ENCODE measurements around the gene PTPRM. TPM values are rescaled to one million over a fixed set of nuclear protein-coding genes. Genes with fewer than 3 reads are reported as not detected.

PTPRM gene
- total RNA-seq, 4 donors from 2014 or later = 81.5 to 98.9 (median 86.8) TPM

- no peak overlapping the region for H3K4me3 ChIP-seq
- peaks cover 0 to 23% of the 10 kb centered on the region in 2 donors for H3K36me3 ChIP-seq
- H3K27me3 ChIP-seq = no peaks in the 10 kb centered on the region
- ATAC-seq = no peak
- no peak overlapping the region for H3K27ac ChIP-seq
- no peaks in the 10 kb centered on the region for H3K4me1 ChIP-seq
- TF ChIP-seq POLR2A (IDR thresholded peaks at IDR 0.05) (no peak), POLR2AphosphoS5 (IDR thresholded peaks at IDR 0.05) (no peak), CTCF (IDR thresholded peaks at IDR 0.05) (no peak), EP300 (IDR thresholded peaks at IDR 0.05) (no peak)
- WGBS, 2 donors (ENCODE audit: low coverage in 1 of 2) = 90 to 100% methylated on average over 3 of the region's 3 CpGs
- H3K9me3 ChIP-seq = no peaks in the 10 kb centered on the region
These were observed 784.0 kb downstream of the PTPRM start for GRCh38 chr18:8351161-8351560.

GRCh38 chr18:8354304-8354703 lies 787.2 kb downstream of the PTPRM start:
- H3K9me3 ChIP-seq = no peaks in the 10 kb centered on the region
- H3K4me1 ChIP-seq = no peaks in the 10 kb centered on the region
- peaks cover 0 to 5% of the 10 kb centered on the region in 2 donors for H3K36me3 ChIP-seq
- no peak overlapping the region for H3K27ac ChIP-seq
- TF ChIP-seq POLR2AphosphoS5 (IDR thresholded peaks at IDR 0.05) (no peak), EP300 (IDR thresholded peaks at IDR 0.05) (no peak), POLR2A (IDR thresholded peaks at IDR 0.05) (no peak), CTCF (IDR thresholded peaks at IDR 0.05) (no peak)
- ATAC-seq = no peak
- H3K27me3 ChIP-seq = no peaks in the 10 kb centered on the region
- 62 to 81% methylated on average over 4 to 5 of the region's 5 CpGs for WGBS, 2 donors (ENCODE audit: low coverage in 1 of 2)
- no peak overlapping the region for H3K4me3 ChIP-seq

- Histone ChIP-seq H3K4me1 (no peaks in the 10 kb centered on the region), H3K4me3 (no peak overlapping the region), H3K27me3 (no peaks in the 10 kb centered on the region), H3K36me3 (no peaks in the 10 kb centered on the region), H3K9me3 (no peaks in the 10 kb centered on the region), H3K27ac (no peak overlapping the region)
- ATAC-seq = no peak
- no peak for TF ChIP-seq POLR2AphosphoS5 (IDR thresholded peaks at IDR 0.05)
- no peak for TF ChIP-seq EP300 (IDR thresholded peaks at IDR 0.05)
- no peak for TF ChIP-seq CTCF (IDR thresholded peaks at IDR 0.05)
- no peak for TF ChIP-seq POLR2A (IDR thresholded peaks at IDR 0.05)
- 66 to 100% methylated on average over 1 to 3 of the region's 3 CpGs for whole genome bisulfite sequencing, 2 donors (ENCODE audit: low coverage in 1 of 2)
These were observed 788.9 kb downstream of the PTPRM start for GRCh38 chr18:8356001-8356400.

- Histone ChIP-seq H3K27ac (no peak overlapping the region), H3K4me3 (no peak overlapping the region), H3K36me3 (no peaks in the 10 kb centered on the region), H3K9me3 (no peaks in the 10 kb centered on the region), H3K4me1 (no peaks in the 10 kb centered on the region), H3K27me3 (no peaks in the 10 kb centered on the region)
- TF ChIP-seq POLR2AphosphoS5 (IDR thresholded peaks at IDR 0.05) (no peak), CTCF (IDR thresholded peaks at IDR 0.05) (no peak)
- WGBS, 2 donors (ENCODE audit: low coverage in 1 of 2) = 68 to 86% methylated on average over 5 to 10 of the region's 10 CpGs
- no peak for ATAC-seq
These were observed 790.2 kb downstream of the PTPRM start for GRCh38 chr18:8357320-8357719.

- H3K4me1 ChIP-seq = no peaks in the 10 kb centered on the region
- 82 to 94% methylated on average over 4 to 6 of the region's 6 CpGs for WGBS, 2 donors (ENCODE audit: low coverage in 1 of 2)
- no peak for ATAC-seq
- no peaks in the 10 kb centered on the region for H3K27me3 ChIP-seq
- no peak overlapping the region for H3K4me3 ChIP-seq
- no peaks in the 10 kb centered on the region for H3K9me3 ChIP-seq
- H3K27ac ChIP-seq = no peak overlapping the region
- TF ChIP-seq CTCF (IDR thresholded peaks at IDR 0.05) (no peak), POLR2AphosphoS5 (IDR thresholded peaks at IDR 0.05) (no peak), EP300 (IDR thresholded peaks at IDR 0.05) (no peak)
- no peaks in the 10 kb centered on the region for H3K36me3 ChIP-seq
These were observed 791.1 kb downstream of the PTPRM start for GRCh38 chr18:8358033-8358765.

Measured in gastroesophageal sphincter (tissue), 4 donors.